Memory B cell (primary cell): ENCODE data around the gene RBFOX1.

Experiments
- ATAC-seq: fragments of 150-1000 bp; cut with Tn5 transposase; 2 replicates; pipeline ENCODE4 v1.10.0; 2021; ENCODE audit warnings: low read depth, mild to moderate bottlenecking, moderate library complexity
- DNase-seq, 2 donors: peaks; one replicate each; pipeline ENCODE4 v3.0.0; 2022; ENCODE audit warnings: low spot score in 2 of 2
- H3K27ac Mint-ChIP-seq: one replicate; pipeline ENCODE4 v1.8.0; 2022; ENCODE audit warnings: mild to moderate bottlenecking, moderate library complexity, mixed read lengths
- H3K27me3 Mint-ChIP-seq: one replicate; pipeline ENCODE4 v1.8.0; 2022; ENCODE audit warnings: mixed read lengths
- H3K36me3 Mint-ChIP-seq: one replicate; pipeline ENCODE4 v1.8.0; 2022; ENCODE audit warnings: mild to moderate bottlenecking, mixed read lengths
- H3K4me1 Mint-ChIP-seq: one replicate; pipeline ENCODE4 v1.8.0; 2022; ENCODE audit warnings: mixed read lengths
- H3K4me3 Mint-ChIP-seq: one replicate; pipeline ENCODE4 v1.8.0; 2022; ENCODE audit warnings: mild to moderate bottlenecking, moderate library complexity, mixed read lengths
- H3K9me3 Mint-ChIP-seq: one replicate; pipeline ENCODE4 v1.8.0; 2022; ENCODE audit warnings: mixed read lengths

RBFOX1 gene

DNA sequence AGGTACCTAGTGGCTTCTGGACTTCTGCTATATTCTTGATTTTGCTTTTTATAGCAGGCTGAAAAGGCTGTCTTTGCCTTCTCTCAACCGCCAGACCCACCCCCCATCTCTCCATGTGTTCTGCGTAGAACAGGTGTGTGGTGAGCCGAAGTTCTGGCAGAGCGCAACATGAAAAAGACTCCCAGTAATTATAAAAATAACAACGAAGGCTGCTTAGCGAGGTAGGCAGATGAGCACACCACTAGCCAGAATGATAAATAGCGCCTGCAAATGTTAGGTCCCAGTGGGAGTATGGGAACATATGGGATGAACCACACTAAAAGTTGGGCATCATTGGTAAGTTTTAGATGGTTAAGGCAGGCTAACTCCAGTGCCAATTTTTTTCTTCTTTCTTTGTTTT, 14.0 kb upstream of the RBFOX1 start:
- Mint-ChIP-seq H3K27me3 (no peaks in the 10 kb centered on the region), H3K4me3 (no peak overlapping the region), H3K27ac (no peak overlapping the region), H3K9me3 (peaks cover 3% of the 10 kb centered on the region), H3K4me1 (no peaks in the 10 kb centered on the region), H3K36me3 (no peaks in the 10 kb centered on the region)
- no peak for ATAC-seq
- no peak for DNase-seq

DNA sequence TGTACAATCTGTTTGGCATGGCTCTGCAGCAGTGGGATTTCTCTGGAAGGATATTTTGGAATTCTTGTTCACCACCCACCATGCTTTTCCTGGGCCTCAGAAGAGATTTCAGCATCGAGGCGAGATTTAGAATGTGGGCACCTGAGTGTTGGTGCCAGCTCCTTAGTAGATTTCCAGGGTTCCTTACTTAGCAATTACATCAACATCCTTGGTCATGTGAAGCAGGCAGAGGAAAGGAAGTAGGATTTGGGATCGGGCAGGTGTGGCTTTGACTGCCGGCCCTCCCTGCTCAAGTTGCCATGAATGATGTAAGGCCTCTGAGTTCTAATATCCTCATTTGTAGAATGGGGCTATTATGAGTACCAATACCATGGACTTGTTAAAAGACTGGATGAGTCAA, 13.1 kb upstream of the RBFOX1 start:
- H3K27me3 Mint-ChIP-seq: no peaks in the 10 kb centered on the region
- DNase-seq: no peak
- peaks cover 3% of the 10 kb centered on the region for H3K9me3 Mint-ChIP-seq
- H3K4me3 Mint-ChIP-seq: no peak overlapping the region
- ATAC-seq: no peak
- H3K4me1 Mint-ChIP-seq: no peaks in the 10 kb centered on the region
- no peak overlapping the region for H3K27ac Mint-ChIP-seq
- no peaks in the 10 kb centered on the region for H3K36me3 Mint-ChIP-seq

DNA sequence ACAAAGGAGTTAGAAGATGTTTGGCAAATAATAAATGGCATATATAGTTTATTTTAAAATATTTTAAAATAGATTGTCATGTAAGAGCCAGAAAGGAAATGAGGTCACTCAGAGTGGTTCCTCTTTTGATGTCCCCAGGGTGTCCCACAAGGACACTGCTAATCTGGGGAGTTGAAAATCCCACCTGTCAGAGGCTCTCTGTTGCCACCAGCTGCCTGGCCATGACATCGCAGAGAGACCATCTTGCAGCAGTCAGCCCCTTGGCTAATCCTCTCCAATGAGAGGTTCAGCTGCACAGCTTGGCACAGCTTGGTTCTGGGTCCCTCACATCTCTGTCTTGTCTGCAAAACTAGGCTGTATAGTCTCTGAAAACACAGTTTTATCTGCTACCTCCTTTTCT, 11.0 kb upstream of the RBFOX1 start:
- H3K27ac Mint-ChIP-seq: no peak overlapping the region
- ATAC-seq (no peak), DNase-seq (no peak)
- no peak overlapping the region for H3K4me3 Mint-ChIP-seq
- H3K9me3 Mint-ChIP-seq: peaks cover 3% of the 10 kb centered on the region
- no peaks in the 10 kb centered on the region for H3K36me3 Mint-ChIP-seq
- no peaks in the 10 kb centered on the region for H3K4me1 Mint-ChIP-seq
- no peaks in the 10 kb centered on the region for H3K27me3 Mint-ChIP-seq

DNA sequence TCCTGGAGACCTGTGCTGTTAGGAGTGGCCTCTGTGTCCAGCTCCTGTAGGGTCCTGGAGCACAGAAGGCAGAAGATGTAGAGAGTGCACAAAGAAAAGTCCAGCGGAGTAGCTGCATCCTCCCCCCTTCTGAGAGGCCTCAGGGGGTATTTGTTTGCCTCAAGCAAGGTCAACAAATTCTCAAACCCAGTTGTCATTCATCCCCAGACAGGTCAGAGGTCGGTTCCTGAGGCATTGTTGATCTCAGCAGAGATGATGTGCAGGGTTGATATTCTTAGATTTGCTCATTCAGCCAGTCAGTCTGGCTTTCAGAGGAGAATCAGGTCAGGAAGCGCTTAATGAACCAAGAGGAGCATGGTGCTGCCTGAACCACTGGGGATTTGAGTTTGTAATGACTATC, 8.3 kb upstream of the RBFOX1 start:
- Mint-ChIP-seq H3K4me3 (no peak overlapping the region), H3K27ac (no peak overlapping the region), H3K9me3 (peaks cover 8% of the 10 kb centered on the region), H3K27me3 (no peaks in the 10 kb centered on the region), H3K36me3 (no peaks in the 10 kb centered on the region), H3K4me1 (no peaks in the 10 kb centered on the region)
- ATAC-seq: no peak
- DNase-seq: no peak

DNA sequence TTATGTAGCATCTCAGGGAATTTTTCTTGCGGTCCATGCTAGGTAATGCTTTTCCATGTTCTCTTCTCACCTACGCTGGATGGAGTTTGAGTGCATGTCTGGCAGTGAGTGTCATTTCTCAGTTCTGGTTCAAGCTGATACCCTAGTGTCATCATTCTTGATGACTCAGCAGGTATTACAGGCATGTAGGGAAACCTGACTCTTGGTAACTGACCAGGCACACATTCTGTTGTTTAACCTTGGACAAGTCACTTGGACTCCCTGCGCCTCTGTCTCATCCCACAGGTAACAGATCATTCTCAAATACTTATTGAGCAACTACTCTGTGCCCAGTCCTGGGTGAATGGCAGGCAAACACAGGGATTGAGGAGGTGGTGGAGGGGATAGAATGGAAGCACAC, 6.8 kb upstream of the RBFOX1 start:
- Mint-ChIP-seq H3K4me3 (no peak overlapping the region), H3K27ac (no peak overlapping the region), H3K27me3 (no peaks in the 10 kb centered on the region), H3K9me3 (peaks cover 8% of the 10 kb centered on the region), H3K36me3 (no peaks in the 10 kb centered on the region), H3K4me1 (no peaks in the 10 kb centered on the region)
- no peak for DNase-seq
- ATAC-seq: no peak

DNA sequence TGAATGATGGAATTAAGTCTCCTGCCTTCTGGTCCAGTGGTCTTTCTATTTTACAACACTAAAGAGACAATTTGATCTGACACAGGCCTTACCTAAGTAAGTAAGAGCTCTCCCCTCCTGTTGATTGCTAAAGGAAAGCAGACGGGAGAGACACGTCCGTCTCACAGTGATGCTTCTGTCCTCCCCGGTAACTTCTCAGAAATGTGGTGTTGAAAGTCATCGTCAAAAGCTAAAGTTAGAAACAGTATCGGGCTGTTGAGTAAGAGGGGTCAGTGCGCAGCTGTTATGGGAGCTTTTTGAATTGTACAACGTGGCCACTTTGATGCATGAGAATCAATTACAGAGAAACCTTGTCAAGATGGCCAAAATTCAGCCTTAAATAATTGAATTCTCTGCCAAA, 1.9 kb upstream of the RBFOX1 start:
- Mint-ChIP-seq H3K4me1 (no peaks in the 10 kb centered on the region), H3K4me3 (no peak overlapping the region)

DNA sequence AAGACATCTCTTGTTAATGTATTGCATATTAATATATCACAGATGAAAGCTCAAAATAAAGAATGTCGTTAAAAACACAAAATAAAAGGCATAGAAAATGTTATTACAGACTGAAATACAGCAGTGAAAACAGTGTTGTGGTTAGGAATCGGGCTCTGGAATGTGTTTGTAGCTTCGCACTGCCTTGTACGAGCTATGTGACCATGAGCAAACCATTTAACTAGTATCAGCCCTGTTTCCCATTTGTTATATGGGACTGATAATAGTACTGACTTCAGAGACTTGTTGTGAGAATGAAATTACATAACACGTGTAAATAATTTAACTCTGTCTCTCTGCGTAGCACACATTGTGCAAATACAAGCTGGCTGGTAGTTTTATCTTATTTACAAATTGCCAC, 648 bp upstream of the RBFOX1 start:
- no peak overlapping the region for H3K4me3 Mint-ChIP-seq
- no peaks in the 10 kb centered on the region for H3K36me3 Mint-ChIP-seq
- no peak for ATAC-seq
- no peak overlapping the region for H3K27ac Mint-ChIP-seq
- no peak for DNase-seq
- no peaks in the 10 kb centered on the region for H3K27me3 Mint-ChIP-seq
- peaks cover 7% of the 10 kb centered on the region for H3K9me3 Mint-ChIP-seq
- H3K4me1 Mint-ChIP-seq: no peaks in the 10 kb centered on the region

More for the DNA sequence above, 1.9 kb upstream of the RBFOX1 start:
- Mint-ChIP-seq H3K9me3 (peaks cover 10% of the 10 kb centered on the region), H3K27ac (no peak overlapping the region), H3K27me3 (no peaks in the 10 kb centered on the region), H3K36me3 (no peaks in the 10 kb centered on the region)
- DNase-seq (no peak), ATAC-seq (no peak)

DNA sequence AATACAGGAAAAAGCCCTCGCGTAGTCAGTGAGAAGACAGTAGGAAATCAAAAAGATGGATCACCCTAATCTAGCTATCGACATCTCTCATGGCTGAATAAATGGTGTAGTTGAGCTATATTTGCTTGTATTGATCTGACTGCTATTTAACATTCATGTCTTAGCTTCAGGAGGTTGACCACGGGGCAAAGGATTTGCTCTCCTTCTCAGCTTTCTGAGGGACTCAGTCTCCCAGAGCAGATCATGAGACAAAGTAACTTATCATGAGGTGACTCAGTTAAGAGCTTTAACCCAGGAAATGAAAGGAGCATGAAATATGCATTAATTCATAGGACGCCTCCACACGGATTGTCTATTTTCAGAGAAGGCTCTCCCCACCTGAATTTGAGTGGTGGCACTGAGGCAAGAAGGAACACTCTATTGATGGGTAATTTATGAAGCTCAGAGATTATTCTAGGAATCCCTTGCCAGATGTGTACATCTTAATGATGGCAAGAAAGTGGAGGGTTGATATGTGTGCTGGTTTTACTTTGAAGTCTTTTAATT, 608 bp downstream of the RBFOX1 start:
- Mint-ChIP-seq H3K9me3 (peaks cover 6% of the 10 kb centered on the region), H3K27me3 (no peaks in the 10 kb centered on the region), H3K4me3 (no peak overlapping the region), H3K4me1 (no peaks in the 10 kb centered on the region), H3K36me3 (no peaks in the 10 kb centered on the region), H3K27ac (no peak overlapping the region)
- ATAC-seq (no peak), DNase-seq (no peak)

DNA sequence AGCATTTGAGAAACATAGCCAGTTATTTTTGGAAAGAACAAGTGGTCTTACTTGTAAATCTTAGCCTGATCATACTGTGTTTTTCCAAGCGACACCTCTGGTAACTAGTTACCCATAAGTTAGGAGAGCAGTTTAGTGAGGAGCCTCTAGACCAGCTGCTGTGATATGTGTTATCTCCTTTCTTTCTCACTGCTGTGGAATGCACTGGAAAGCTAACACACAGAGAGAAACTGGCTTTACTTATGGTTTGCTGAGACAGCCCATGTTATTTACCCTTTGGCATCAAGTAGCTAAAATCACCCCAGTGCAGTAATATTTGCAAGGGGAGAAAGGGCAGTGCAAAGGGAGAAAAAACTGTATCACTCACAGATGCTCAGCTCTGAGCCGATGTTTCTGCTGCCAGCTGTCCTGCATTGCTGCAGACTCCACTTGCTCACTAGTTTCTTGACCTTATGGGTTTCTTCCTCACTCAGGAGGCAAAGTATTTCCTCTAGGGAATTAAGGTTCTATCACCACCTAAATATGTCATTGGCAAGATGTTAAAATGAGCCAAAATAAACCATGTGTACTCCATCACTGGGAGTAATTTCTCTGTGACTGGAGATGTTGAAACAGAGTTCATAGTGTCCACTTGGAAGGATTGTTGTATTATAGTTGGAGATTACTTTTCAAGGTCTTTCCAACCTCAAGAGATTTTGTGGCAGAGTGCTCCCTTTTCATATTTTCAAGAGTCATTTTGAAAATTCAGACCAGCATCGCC, 2.3 kb downstream of the RBFOX1 start:
- Mint-ChIP-seq H3K36me3 (no peaks in the 10 kb centered on the region), H3K4me3 (no peak overlapping the region), H3K27ac (no peak overlapping the region), H3K9me3 (peaks cover 4% of the 10 kb centered on the region), H3K27me3 (no peaks in the 10 kb centered on the region), H3K4me1 (no peaks in the 10 kb centered on the region)
- ATAC-seq: no peak
- no peak for DNase-seq

DNA sequence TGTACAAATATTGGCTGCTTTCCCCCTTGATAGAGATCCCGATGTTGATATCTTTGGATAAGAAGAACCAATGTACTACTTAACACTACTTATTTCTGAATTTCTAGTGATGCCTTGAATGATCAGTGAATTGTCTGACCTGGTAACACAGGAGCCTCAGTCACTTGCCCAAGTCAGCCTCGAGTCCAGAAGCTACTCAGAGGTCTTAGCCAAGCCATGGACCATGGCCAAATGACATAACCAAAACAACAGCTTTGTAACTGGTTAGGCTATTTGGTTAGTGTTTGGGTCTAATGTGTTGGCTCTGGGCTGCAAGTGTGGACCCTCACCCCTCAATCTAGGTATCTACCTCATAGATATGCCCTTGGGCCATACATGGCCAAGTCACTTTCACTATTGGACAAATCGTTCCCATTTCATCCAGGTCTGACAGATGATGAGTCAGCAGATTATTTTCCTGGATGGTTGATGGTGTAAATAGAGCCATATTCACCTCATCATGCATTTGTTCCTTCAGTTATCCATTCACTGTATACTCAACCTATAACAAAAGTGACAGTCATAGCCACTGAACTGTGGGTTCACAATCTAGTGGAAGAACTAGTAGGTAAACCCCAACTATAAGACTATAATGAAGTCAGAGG, 3.5 kb downstream of the RBFOX1 start:
- peaks cover 4% of the 10 kb centered on the region for H3K9me3 Mint-ChIP-seq
- H3K27me3 Mint-ChIP-seq: no peaks in the 10 kb centered on the region
- no peak overlapping the region for H3K4me3 Mint-ChIP-seq
- no peak for DNase-seq
- H3K4me1 Mint-ChIP-seq: no peaks in the 10 kb centered on the region
- no peaks in the 10 kb centered on the region for H3K36me3 Mint-ChIP-seq
- H3K27ac Mint-ChIP-seq: no peak overlapping the region
- ATAC-seq: no peak

DNA sequence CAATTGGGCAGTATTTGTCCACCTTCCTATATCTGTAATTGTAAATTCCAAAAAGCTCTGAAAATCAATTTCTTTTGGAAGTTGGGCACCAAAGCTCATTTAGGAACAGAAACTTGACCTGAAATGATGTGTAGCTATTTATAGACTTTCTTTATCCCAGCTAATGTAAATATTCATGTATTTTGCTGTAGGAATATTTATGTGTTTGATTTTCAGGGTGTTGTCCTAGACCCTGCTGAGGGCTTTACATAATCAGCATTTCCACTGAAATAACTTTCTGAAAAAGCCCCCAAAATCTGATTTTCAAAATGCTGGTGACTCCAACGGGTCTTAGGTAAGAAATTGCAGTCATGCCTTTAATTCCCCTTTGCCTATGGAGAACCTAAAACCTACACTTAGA, 4.1 kb downstream of the RBFOX1 start:
- Mint-ChIP-seq H3K36me3 (no peaks in the 10 kb centered on the region), H3K27ac (no peak overlapping the region), H3K9me3 (peaks cover 5% of the 10 kb centered on the region), H3K4me1 (no peaks in the 10 kb centered on the region), H3K4me3 (no peak overlapping the region), H3K27me3 (no peaks in the 10 kb centered on the region)
- no peak for DNase-seq
- no peak for ATAC-seq

DNA sequence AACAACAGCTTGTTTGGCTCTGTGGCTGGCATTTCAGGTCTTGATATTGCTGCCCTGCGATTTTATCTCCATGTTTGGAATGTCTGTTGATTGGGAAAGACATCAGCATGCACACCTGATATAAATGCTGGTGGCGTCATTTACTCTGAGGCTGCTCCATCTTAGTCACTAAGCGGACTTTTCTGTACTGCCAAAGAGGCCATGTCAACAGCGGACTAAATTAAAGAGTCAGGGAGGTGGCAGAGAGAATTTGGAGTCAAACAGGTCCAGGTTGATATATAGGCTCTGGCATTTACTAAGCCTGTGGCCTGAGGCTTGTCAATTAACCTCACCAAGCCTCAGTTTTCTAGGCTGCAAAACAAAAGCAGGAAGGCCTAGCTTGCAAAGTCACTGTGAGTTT, 6.2 kb downstream of the RBFOX1 start:
- no peak overlapping the region for H3K4me3 Mint-ChIP-seq
- H3K27ac Mint-ChIP-seq: no peak overlapping the region
- no peaks in the 10 kb centered on the region for H3K4me1 Mint-ChIP-seq
- DNase-seq (no peak), ATAC-seq (no peak)
- H3K9me3 Mint-ChIP-seq: peaks cover 10% of the 10 kb centered on the region
- H3K36me3 Mint-ChIP-seq: no peaks in the 10 kb centered on the region
- no peaks in the 10 kb centered on the region for H3K27me3 Mint-ChIP-seq

DNA sequence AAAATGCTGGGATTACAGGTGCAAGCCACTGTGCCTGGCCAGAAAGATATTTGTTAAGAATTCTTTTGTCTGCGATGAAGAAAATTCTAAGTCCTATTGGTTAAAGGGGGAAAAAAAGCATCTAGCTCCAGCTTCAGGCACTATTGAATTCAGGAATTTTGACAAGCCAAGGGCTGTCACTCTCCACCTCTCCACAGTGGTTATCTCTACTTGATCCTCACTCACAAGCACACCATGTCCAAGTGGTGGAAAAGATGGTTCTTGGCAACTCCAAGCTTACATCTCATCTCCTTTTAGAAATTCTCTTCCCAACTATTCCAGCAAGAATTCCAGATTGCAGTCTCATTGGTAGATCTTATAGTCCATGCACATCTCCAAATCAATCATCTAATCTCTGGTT, 7.1 kb downstream of the RBFOX1 start:
- Mint-ChIP-seq H3K27ac (no peak overlapping the region), H3K27me3 (no peaks in the 10 kb centered on the region), H3K4me3 (no peak overlapping the region), H3K9me3 (peaks cover 8% of the 10 kb centered on the region), H3K4me1 (no peaks in the 10 kb centered on the region), H3K36me3 (no peaks in the 10 kb centered on the region)
- DNase-seq: no peak
- no peak for ATAC-seq

DNA sequence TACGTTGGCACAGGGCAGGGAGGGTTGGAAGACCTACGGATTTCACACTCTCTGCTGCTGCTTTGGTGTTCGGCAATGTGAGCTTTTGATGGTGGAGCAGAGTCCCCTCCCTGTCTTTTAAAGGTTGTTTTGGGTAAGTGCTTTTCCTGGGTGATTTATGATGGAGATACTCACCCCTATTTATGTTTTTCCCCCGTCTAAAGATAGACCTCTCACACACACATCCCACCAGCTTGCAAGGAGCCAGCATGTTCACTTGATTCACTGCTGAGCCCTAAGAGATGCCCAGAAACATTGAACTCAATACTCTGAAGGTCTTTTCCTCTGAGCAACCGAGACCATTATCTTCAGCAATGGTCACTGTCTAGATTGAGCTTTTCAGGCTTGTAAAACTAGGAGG, 8.3 kb downstream of the RBFOX1 start:
- Mint-ChIP-seq H3K9me3 (peaks cover 10% of the 10 kb centered on the region), H3K27me3 (no peaks in the 10 kb centered on the region), H3K4me1 (no peaks in the 10 kb centered on the region), H3K36me3 (no peaks in the 10 kb centered on the region), H3K4me3 (no peak overlapping the region), H3K27ac (no peak overlapping the region)
- ATAC-seq (no peak), DNase-seq (no peak)

DNA sequence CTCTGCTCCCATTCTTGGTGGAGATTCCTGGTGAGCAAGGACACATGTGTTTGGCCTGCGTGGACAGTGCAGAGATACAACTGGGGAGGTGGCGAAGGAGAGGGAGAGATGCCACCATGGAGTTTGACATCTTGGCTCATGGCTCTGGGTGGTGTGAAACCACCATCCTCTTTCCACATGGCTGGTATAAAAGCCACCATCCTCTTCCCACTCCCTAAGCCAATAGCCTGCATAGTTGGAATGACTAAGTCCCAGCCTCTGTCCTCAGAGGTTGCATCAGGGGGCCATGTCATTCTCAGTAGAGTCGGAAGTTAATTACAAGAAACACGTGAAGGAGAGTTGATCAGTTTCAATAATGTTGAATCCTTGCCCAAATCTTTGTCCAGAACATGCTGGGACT, 10.0 kb downstream of the RBFOX1 start:
- H3K27me3 Mint-ChIP-seq: no peaks in the 10 kb centered on the region
- no peaks in the 10 kb centered on the region for H3K36me3 Mint-ChIP-seq
- peaks cover 10% of the 10 kb centered on the region for H3K9me3 Mint-ChIP-seq
- H3K27ac Mint-ChIP-seq: no peak overlapping the region
- no peaks in the 10 kb centered on the region for H3K4me1 Mint-ChIP-seq
- DNase-seq (no peak), ATAC-seq (no peak)
- no peak overlapping the region for H3K4me3 Mint-ChIP-seq
